HUES6 (cell line): ENCODE measurements around the gene MINDY3.
"Not testable (repeated sequence)": the region's sequence is repeated elsewhere in the genome, so short reads cannot be mapped to it uniquely, and the experiment has no call there.

Source experiments
- H3K27ac ChIP-seq: 2 replicates; pipeline ENCODE4 v1.7.0; 2013; ENCODE audit warnings: low read depth, mild to moderate bottlenecking, low read length, inconsistent platforms
- H3K27me3 ChIP-seq: 2 replicates; pipeline ENCODE4 v1.6.1; 2013; ENCODE audit warnings: low read length; ENCODE audit not compliant: control insufficient read depth, insufficient read depth
- H3K36me3 ChIP-seq: 2 replicates; pipeline ENCODE4 v1.6.1; 2013; ENCODE audit warnings: low read length; ENCODE audit not compliant: control insufficient read depth, insufficient read depth
- H3K4me1 ChIP-seq: 2 replicates; pipeline ENCODE4 v1.6.1; 2013; ENCODE audit warnings: low read length; ENCODE audit not compliant: control insufficient read depth, insufficient read depth
- H3K4me3 ChIP-seq: 2 replicates; pipeline ENCODE4 v1.5.1; 2013; ENCODE audit warnings: low read depth, low read length
- H3K9ac ChIP-seq: one replicate; pipeline ENCODE4 v1.6.1; 2013; ENCODE audit warnings: mild to moderate bottlenecking, low read length
- H3K9me3 ChIP-seq: 2 replicates; pipeline ENCODE4 v1.6.1; 2013; ENCODE audit warnings: low read depth, low read length; ENCODE audit not compliant: control insufficient read depth, insufficient read depth

MINDY3 gene

GRCh38 chr10:15872645-15873044 is 12.3 kb upstream of the MINDY3 start:
- not testable (repeated sequence) for H3K4me3 ChIP-seq, H3K4me1 ChIP-seq, H3K36me3 ChIP-seq, H3K9ac ChIP-seq, H3K27ac ChIP-seq, H3K9me3 ChIP-seq
- peaks cover 21% of the 10 kb centered on the region for H3K27me3 ChIP-seq

DNA sequence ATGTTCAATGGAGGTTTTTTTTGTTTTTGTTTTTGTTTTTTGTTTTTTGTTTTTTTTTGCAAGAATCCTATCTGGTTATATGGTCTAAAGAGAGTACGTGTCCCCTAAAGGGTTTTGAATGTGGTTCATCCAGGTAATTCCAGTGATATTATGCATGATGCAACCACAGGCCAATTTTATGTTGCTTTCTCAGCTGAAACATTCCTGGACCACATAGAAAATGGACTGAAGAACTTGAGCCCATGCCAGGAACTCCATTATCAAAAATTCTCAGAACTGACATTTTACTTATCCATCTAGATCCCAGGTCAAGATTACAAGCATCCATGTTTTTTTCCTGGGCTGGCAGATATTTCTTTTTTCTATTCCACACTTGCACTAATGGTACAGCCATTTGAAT is 11.5 kb upstream of the MINDY3 start:
- Histone ChIP-seq H3K9ac (no peak overlapping the region), H3K36me3 (no peaks in the 10 kb centered on the region), H3K9me3 (no peaks in the 10 kb centered on the region), H3K4me1 (no peaks in the 10 kb centered on the region), H3K4me3 (no peak overlapping the region), H3K27ac (no peak overlapping the region), H3K27me3 (peaks cover 28% of the 10 kb centered on the region)

GRCh38 chr10:15869935-15870334 is 9.6 kb upstream of the MINDY3 start:
- Histone ChIP-seq H3K36me3 (no peaks in the 10 kb centered on the region), H3K4me3 (no peak overlapping the region), H3K27me3 (peaks cover 47% of the 10 kb centered on the region), H3K27ac (no peak overlapping the region), H3K4me1 (no peaks in the 10 kb centered on the region), H3K9ac (no peak overlapping the region), H3K9me3 (no peaks in the 10 kb centered on the region)

GRCh38 chr10:15868006-15868405 is 7.7 kb upstream of the MINDY3 start:
- no peaks in the 10 kb centered on the region for H3K36me3 ChIP-seq
- H3K9ac ChIP-seq = no peak overlapping the region
- H3K4me1 ChIP-seq = no peaks in the 10 kb centered on the region
- peaks cover 66% of the 10 kb centered on the region for H3K27me3 ChIP-seq
- no peak overlapping the region for H3K4me3 ChIP-seq
- H3K27ac ChIP-seq = no peak overlapping the region
- no peaks in the 10 kb centered on the region for H3K9me3 ChIP-seq

GRCh38 chr10:15865304-15865703 is 5.0 kb upstream of the MINDY3 start:
- H3K9me3 ChIP-seq = peaks cover 8% of the 10 kb centered on the region; the same call in 1 of the 2 replicates
- H3K27ac ChIP-seq = no peak overlapping the region
- H3K36me3 ChIP-seq = no peaks in the 10 kb centered on the region
- H3K4me1 ChIP-seq = no peaks in the 10 kb centered on the region
- no peak overlapping the region for H3K4me3 ChIP-seq
- no peak overlapping the region for H3K9ac ChIP-seq
- peaks cover 72% of the 10 kb centered on the region for H3K27me3 ChIP-seq

- no peak overlapping the region for H3K4me3 ChIP-seq
- H3K27ac ChIP-seq = no peak overlapping the region
- peaks cover 8% of the 10 kb centered on the region; the same call in 1 of the 2 replicates for H3K9me3 ChIP-seq
- H3K27me3 ChIP-seq = peaks cover 68% of the 10 kb centered on the region
- H3K9ac ChIP-seq = no peak overlapping the region
- no peaks in the 10 kb centered on the region for H3K4me1 ChIP-seq
- H3K36me3 ChIP-seq = no peaks in the 10 kb centered on the region
Measured at GRCh38 chr10:15864419-15864818, 4.1 kb upstream of the MINDY3 start.

- no peak overlapping the region for H3K9ac ChIP-seq
- H3K36me3 ChIP-seq = no peaks in the 10 kb centered on the region
- H3K9me3 ChIP-seq = peaks cover 8% of the 10 kb centered on the region; the same call in 1 of the 2 replicates
- peaks cover 63% of the 10 kb centered on the region for H3K27me3 ChIP-seq
- H3K4me1 ChIP-seq = peaks cover 6% of the 10 kb centered on the region; the same call in 1 of the 2 replicates
- no peak overlapping the region for H3K4me3 ChIP-seq
- no peak overlapping the region for H3K27ac ChIP-seq
Measured at GRCh38 chr10:15863733-15864132, 3.4 kb upstream of the MINDY3 start.

- Histone ChIP-seq H3K9ac (no peak overlapping the region), H3K27ac (no peak overlapping the region), H3K9me3 (peaks cover 8% of the 10 kb centered on the region; the same call in 1 of the 2 replicates), H3K4me3 (no peak overlapping the region), H3K36me3 (no peaks in the 10 kb centered on the region), H3K27me3 (peaks cover 59% of the 10 kb centered on the region), H3K4me1 (peaks cover 6% of the 10 kb centered on the region; the same call in 1 of the 2 replicates)
Measured at GRCh38 chr10:15863323-15863722, 3.0 kb upstream of the MINDY3 start.

DNA sequence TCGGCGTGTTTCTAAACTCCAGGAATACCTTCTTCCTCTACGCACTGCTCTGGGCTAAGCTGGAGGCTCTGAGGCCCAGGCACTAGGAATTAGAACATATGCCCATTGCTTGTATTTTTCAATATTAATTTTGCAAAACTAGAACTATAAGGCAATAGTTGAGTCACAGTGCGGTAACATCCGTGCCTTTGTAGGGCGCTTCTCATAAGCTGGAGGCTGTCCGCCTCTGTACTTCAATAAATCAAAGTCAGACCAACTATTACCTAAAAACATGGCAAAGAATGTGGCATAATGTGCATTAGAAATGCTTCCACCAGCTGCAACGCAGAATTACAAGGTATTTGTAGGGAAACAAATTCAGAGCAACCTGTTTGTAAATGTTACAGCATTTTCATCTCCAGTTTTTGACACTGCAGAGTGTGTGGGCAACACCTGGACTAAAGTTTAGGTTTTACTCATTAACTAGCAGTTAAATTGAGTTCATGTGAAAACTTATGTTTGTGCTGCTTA is 440 bp upstream of the MINDY3 start:
- H3K4me3 ChIP-seq = peak overlapping the region; percentile 73
- H3K4me1 ChIP-seq = peaks cover 6% of the 10 kb centered on the region; the same call in 1 of the 2 replicates
- H3K36me3 ChIP-seq = no peaks in the 10 kb centered on the region
- H3K27me3 ChIP-seq = peaks cover 36% of the 10 kb centered on the region
- H3K9me3 ChIP-seq = peaks cover 8% of the 10 kb centered on the region; the same call in 1 of the 2 replicates
- H3K27ac ChIP-seq = no peak overlapping the region
- no peak overlapping the region for H3K9ac ChIP-seq

GRCh38 chr10:15859509-15859905 is 800 bp downstream of the MINDY3 start:
- peaks cover 8% of the 10 kb centered on the region; the same call in 1 of the 2 replicates for H3K9me3 ChIP-seq
- H3K36me3 ChIP-seq = no peaks in the 10 kb centered on the region
- H3K9ac ChIP-seq = peak overlapping the region; percentile 67
- peak overlapping the region; percentile 73 for H3K4me3 ChIP-seq
- H3K27me3 ChIP-seq = peaks cover 23% of the 10 kb centered on the region
- no peak overlapping the region for H3K27ac ChIP-seq
- peaks cover 6% of the 10 kb centered on the region; the same call in 1 of the 2 replicates for H3K4me1 ChIP-seq

GRCh38 chr10:15858861-15859281 is 1.4 kb downstream of the MINDY3 start:
- Histone ChIP-seq H3K9me3 (peaks cover 8% of the 10 kb centered on the region; the same call in 1 of the 2 replicates), H3K4me1 (peaks cover 6% of the 10 kb centered on the region; the same call in 1 of the 2 replicates), H3K4me3 (peak overlapping the region; percentile 73), H3K9ac (no peak overlapping the region), H3K27me3 (peaks cover 17% of the 10 kb centered on the region), H3K27ac (no peak overlapping the region), H3K36me3 (no peaks in the 10 kb centered on the region)
